DMS153 treated with DMSO at 0.1 percent for 48 hours (cell line): ENCODE results near the gene CCND1.

Source experiments
- DNase-seq: peaks from one replicate; lab custom pipeline; 2025; ENCODE audit not compliant: unreplicated experiment; lab: John Stamatoyannopoulos, UW

CCND1 gene

GRCh38 chr11:69640260-69640994, 529 bp upstream of the CCND1 start:
- DNase-seq, result no peak

GRCh38 chr11:69641681-69642548, 959 bp downstream of the CCND1 start:
- no peak for DNase-seq

GRCh38 chr11:69642549-69642912, 1.6 kb downstream of the CCND1 start:
- no peak for DNase-seq

- peak; percentile 59 for DNase-seq
These were observed 2.1 kb downstream of the CCND1 start for GRCh38 chr11:69642913-69643632.

GRCh38 chr11:69643646-69644045, 2.7 kb downstream of the CCND1 start:
- DNase-seq, result peak; percentile 14

GRCh38 chr11:69644071-69644961, 3.4 kb downstream of the CCND1 start:
- DNase-seq, result peak; percentile 15

- no peak for DNase-seq
These were observed 4.2 kb downstream of the CCND1 start for GRCh38 chr11:69644962-69645675.

- no peak for DNase-seq
These were observed 5.0 kb downstream of the CCND1 start for GRCh38 chr11:69645801-69646492.

- no peak for DNase-seq
These were observed 5.8 kb downstream of the CCND1 start for GRCh38 chr11:69646493-69647389.

GRCh38 chr11:69647390-69647748, 6.4 kb downstream of the CCND1 start:
- DNase-seq, result no peak

- no peak for DNase-seq
These were observed 7.0 kb downstream of the CCND1 start for GRCh38 chr11:69647761-69648497.

GRCh38 chr11:69648679-69649575, 8.0 kb downstream of the CCND1 start:
- no peak for DNase-seq

- no peak for DNase-seq
These were observed 8.6 kb downstream of the CCND1 start for GRCh38 chr11:69649576-69649900.

- no peak for DNase-seq
These were observed 9.3 kb downstream of the CCND1 start for GRCh38 chr11:69650081-69650831.

- no peak for DNase-seq
These were observed 9.9 kb downstream of the CCND1 start for GRCh38 chr11:69650832-69651344.
